HG03575 (cell line): Measurements from ENCODE around the gene WNK4.
"Not testable (repeated sequence)": the region's sequence is repeated elsewhere in the genome, so short reads cannot be mapped to it uniquely, and the experiment has no call there.

Source experiments
- ATAC-seq: cut with Tn5 transposase; IDR thresholded peaks from one replicate; pipeline ENCODE4 v1.9.1; 2021; ENCODE audit not compliant: unreplicated experiment, insufficient number of reproducible peaks, low FRiP score; ENCODE audit errors: extremely low read depth

WNK4 gene

DNA sequence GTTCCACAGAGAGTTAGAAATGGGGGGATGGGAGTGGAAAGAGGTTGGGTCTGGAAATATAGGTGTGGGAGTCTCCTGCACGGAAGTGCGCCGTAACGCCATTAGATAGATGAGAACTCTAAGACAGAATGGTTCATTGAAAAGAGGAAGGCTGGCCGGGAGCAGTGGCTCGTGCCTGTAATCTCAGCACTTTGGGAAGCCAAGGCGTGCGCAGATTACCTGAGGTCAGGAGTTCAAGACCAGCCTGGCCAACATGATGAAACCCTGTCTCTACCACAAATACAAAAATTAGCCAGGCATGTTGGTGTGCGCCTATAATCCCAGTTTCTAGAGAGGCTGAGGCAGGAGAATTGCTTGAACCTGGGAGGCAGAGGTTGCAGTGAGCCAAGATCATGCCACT lies 12.4 kb upstream of the WNK4 start:
- not testable (repeated sequence) for ATAC-seq

DNA sequence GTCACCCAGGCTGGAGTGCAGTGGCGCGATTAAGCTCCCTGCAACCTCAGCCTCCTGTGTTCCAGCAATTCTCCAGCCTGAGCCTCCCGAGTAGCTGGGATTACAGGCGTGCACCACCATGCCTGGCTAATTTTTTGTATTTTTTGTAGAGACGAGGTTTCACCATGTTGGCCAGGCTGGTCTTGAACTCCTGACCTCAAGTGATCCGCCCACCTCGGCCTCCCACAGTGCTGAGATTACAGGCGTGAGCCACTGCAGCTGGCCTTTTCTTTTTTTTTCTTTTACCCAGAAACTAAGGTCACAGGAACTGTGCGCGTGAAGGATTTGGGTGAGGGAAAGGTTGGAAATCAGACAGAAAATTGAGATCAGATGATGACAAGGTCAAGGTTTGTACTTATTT lies 10.4 kb upstream of the WNK4 start:
- not testable (repeated sequence) for ATAC-seq

DNA sequence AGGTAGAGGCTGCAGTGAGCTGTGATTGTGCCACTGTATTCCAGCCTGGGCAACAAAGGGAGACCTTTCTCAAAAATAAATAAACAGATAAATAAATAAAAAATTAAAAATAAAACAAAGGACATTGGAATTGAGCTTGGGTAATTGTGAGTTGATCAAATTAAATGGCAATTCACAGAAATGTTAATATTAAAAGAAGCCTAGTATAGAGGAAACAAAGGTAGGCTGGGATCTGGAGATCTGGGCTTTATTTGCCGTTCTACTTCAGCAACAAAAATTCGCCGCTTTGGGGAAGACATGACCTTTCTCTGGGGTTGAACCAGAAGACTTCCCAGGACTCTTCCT lies 7.5 kb upstream of the WNK4 start:
- no peak for ATAC-seq

DNA sequence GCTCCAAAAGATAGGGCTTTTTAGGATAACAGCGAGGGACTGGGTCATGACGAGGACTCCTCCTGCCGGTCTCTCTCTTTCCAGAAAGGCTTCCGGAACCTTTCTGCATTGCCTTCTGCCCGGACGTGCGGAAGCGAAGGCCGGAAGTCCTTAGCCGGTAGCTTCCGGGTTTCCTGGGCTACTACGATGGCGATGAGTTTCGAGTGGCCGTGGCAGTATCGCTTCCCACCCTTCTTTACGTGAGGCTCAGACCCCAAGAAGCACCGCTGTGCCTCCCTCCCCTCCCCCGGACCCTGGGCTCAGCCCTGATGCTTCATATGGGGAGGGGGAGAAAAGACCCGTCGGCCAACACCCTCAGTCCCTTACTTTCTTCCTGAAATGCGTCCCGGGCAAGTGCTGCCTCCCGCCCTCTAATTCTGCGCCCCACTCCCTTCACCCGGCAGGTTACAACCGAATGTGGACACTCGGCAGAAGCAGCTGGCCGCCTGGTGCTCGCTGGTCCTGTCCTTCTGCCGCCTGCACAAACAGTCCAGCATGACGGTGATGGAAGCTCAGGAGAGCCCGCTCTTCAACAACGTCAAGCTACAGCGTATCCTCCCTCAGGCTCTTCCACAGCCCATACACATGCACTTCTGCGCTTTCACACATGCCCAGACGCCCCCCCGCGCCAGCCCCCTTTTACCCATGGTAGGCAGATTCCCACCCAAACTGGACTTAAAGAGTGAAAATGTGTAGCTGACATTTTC lies 6.9 kb upstream of the WNK4 start, which contains the start of gene VPS25:
Gene VPS25, plus strand, starts transcription at position 160 of the 746 bp plus-strand sequence. Its CDS starts 27 bp downstream, at position 187.
- no peak for ATAC-seq

DNA sequence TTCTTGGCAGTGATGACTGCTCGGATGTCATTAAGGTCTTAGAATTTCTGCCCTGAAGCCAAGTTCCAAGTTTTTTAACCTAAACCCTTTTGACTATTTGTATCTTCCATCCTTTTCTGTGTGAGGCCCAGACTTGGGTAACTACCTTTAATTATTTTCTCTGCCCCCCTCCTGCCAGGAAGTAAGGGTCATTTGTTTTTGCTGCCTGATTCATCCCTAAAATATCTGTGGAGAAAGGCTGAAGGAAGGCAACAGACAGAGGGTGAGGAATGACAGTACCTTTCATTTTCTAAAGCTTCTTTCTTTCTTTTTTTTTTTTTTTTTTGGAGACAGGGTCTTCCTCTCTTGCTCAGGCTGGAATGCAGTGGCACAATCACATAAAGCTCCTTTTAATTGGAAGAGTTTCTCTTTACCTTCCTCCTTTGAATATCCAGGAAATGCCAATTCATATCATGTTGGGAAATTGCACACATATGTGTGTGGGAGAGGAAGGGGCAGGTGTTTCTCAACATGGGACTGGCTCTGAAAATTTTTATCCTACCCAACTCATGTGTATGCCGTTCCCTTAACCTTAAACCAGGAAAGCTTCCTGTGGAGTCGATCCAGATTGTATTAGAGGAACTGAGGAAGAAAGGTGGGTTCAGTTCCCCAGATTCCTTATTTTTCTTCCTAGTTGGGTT lies 6.2 kb upstream of the WNK4 start:
- no peak for ATAC-seq

DNA sequence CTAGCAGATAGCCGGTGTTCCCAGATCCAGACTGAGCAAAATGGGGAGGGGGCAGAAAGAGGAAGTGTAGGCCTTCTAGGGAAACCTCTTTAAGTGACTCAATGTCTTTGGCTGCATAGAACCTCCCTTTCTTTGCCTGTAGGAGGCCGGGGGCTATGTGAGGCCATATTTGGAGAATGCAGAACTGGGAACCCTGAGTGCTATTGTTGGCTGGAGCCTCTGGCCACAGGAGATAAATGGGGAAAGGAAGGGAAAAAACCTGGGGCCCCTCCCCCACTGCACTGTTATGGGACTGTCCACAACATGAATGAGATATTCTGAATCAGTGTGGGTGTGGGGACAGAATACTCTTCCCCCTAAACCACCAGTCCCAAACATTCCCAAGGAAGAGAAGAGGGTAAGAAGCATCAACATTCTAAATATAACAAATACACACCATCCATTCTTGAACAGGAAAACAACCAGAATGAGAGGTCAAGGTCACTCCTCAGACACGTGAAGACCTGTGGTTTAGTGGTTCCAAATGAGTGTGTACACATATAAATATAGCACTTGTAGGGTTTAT lies 4.8 kb upstream of the WNK4 start:
- ATAC-seq: no peak

DNA sequence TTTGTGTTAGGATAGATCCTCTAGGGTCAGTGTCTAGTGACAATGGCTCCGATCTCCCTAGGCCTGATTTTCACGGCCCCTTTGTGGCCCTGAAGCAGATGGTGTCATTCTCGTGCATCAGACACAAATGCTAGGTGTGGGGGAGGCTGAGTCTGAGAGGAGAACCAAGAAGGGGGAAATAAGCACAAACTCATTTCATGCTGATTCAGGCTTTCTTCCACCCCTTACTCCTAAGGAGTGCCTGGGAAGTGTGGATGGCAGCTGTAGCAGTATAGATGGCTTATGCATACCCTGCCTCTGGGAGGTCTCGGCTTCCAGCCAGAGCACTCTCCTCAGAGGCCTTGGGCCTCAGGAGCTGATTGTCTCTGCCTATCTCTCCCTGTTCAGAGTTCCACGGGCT lies 1.8 kb upstream of the WNK4 start:
- ATAC-seq: no peak

DNA sequence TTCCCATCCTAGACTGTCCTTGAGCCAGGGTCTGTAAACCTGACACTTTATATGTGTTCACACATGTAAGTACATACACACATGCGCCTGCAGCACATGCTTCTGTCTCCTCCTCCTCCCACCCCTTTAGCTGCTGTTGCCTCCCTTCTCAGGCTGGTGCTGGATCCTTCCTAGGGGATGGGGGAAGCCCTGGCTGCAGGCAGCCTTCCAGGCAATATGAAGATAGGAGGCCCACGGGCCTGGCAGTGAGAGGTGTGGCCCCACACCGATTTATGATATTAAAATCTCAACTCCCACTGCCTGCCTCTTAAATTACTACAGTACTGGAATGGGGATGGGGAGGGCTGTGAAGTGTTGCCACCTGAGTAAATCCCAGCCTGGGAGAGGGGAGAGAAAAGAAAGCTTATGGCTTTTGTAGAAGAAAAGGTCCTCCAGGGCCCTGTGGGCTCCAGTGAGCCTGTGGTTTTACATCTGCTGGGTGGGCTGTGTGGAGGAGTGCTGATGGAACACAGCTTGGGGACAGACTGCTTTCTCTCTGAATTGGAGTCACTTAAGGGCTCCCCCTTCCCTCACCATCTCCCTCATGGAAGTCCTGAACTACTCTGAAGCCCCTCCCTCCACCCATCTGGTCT lies 990 bp upstream of the WNK4 start:
- ATAC-seq: no peak

DNA sequence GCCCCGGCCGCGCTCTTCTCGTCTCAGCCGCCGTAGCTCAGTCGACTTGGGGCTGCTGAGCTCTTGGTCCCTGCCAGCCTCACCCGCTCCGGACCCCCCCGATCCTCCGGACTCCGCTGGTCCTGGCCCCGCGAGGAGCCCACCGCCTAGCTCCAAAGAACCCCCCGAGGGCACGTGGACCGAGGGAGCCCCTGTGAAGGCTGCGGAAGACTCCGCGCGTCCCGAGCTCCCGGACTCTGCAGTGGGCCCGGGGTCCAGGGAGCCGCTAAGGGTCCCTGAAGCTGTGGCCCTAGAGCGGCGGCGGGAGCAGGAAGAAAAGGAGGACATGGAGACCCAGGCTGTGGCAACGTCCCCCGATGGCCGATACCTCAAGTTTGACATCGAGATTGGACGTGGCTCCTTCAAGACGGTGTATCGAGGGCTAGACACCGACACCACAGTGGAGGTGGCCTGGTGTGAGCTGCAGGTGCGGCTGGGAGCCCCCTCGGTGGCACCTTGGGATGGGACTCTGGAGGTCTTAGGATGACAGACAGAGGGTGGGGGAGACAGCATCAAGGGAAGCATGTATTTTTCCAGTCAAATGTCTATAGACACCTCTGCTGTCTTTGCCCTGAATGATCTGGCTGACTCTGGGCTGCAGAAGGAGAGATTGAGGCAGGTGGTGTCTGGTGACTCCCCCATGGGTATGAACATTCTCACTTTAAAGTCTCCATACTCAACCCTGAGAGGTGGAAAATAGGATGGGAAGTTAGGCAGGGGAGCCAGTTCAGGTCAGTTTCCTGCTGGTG lies 635 bp downstream of the WNK4 start:
- no peak for ATAC-seq

DNA sequence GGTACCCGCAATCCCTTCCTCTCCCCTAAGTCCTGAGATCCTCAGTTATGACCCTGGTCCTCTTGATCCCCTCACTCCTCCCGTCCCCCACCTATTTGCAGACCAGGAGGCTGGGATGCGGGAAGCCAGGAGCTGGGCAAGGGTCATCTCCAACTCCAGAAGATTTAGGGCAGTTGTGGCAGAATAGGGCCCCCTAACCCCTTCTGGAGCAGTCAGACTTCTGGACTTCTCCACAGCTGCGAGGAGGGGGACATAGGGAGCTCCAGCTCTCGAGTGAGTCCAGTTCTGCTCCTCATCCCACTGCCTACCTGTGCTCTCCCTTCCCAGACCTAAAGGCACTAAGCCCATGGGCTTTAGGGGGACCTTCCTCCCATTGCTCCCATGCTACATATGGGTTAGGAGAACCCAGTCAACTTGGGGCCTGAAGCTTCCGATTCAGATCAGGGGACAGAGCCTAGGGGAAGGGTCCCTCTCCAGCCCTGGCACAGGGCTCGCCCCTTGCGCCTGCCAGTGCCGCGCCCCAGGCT lies 1.3 kb downstream of the WNK4 start:
- ATAC-seq: no peak

DNA sequence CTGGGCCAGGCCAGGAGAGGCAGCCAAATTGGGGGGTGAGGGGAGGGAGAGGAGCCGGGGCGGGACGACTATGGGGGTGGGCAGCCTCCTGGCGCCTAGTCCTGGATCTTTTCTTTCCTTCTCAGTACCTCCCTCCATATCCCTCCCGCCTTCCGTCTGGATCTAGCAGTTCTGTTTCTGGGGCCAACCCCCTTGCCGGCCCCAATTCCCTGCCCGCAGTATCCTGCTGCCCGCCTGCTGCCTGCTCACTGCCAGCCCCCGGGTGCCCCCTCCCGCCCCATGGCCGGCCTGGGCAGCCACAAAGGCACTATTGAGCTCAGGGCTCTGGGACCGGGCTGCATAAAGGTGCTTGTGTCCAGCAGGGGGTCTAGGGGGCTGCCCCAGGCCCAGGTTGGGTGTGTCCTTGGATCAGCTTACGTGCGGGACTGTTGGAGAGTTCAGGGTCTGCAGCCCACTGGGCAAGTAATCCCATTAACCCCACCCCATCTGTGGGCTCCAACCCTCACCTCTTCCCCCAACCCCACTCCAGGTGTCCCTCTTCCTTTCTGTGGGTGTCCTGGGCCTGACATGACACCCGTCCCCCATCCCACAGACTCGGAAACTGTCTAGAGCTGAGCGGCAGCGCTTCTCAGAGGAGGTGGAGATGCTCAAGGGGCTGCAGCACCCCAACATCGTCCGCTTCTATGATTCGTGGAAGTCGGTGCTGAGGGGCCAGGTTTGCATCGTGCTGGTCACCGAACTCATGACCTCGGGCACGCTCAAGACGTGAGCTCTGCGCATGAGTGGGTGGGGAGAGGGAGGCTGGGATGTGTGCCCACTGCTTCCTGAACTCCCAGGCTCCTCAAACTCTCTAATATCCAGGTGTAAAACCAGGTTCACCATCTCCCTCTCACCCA lies 2.0 kb downstream of the WNK4 start:
- ATAC-seq: no peak

DNA sequence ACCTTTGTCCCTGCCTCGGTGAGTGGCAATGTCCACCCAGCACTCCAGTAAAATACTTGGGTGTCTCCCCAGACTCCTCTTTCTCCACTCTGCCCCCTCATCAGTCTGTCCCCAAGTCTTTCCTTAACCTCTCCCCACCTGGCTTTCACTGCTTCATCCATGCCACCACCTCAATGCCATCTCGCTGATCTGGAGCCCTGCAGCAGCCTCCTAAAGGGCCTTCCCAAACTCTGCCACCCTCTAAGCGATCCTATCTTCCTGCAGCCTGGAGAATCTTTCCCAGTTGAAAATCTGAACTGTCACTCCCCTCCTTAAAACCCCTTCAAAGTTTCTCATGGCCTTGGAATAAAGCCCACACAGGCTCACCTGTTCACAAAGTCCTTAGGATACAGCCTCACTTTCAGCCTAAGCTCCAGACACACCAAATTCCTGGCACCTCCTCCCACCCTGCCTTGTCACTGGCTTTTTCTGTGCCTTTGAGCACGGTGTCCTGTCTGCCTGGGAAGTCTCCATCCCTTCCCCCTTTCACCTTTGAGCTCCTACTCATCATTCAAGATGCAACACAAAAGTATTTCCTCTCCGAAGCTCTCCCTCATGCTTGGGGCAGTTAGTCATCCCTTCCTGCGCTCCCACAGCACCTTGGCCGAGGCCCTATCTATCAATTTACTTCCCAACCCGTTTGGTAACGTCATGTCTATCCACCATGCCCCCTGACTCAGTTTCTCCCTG lies 2.8 kb downstream of the WNK4 start:
- no peak for ATAC-seq

DNA sequence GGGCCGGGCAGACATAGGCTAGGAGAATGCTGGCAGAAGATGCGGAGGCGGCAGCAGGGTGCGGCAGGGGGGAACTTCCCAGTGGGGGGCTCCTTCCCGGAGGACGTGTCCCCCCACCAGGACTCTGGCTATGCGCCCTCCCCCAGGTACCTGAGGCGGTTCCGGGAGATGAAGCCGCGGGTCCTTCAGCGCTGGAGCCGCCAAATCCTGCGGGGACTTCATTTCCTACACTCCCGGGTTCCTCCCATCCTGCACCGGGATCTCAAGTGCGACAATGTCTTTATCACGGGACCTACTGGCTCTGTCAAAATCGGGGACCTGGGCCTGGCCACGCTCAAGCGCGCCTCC lies 3.4 kb downstream of the WNK4 start:
- ATAC-seq: no peak

DNA sequence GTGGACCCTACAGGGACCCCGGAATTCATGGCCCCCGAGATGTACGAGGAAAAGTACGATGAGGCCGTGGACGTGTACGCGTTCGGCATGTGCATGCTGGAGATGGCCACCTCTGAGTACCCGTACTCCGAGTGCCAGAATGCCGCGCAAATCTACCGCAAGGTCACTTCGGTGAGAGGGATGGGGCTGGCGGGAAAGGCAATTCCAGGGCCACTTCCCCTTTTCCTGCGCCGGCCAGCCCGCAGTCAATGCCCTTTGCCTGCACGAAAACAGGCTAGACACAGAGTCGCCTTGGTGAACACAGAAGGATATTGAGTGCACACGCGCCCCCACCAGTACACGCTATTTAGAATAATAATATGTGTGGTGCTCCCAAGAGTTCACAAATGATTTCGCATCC lies 4.0 kb downstream of the WNK4 start:
- no peak for ATAC-seq

DNA sequence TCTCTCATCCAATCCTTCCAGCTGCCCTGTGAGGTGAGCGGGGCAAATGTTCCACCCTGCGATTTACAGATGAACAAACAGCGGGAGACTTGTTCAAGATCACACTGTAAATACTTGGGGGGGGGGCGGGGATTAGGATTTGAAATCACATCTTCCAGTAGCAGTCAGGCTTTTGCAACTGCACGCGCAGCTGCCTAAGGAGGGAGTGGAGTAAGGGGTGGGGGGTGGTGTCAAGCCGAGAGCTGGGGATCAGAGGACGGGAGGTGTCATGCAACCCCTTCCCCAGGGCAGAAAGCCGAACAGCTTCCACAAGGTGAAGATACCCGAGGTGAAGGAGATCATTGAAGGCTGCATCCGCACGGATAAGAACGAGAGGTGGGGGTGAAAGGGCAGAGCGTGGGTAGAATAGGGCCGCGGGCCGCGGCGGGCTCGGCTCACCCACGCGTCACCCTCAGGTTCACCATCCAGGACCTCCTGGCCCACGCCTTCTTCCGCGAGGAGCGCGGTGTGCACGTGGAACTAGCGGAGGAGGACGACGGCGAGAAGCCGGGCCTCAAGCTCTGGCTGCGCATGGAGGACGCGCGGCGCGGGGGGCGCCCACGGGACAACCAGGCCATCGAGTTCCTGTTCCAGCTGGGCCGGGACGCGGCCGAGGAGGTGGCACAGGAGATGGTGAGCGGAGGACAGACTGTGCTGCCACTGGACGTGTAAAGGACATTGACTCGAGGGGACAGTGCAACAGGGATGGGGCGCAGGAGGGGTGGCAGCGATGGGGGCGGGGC lies 4.6 kb downstream of the WNK4 start:
- ATAC-seq: no peak

DNA sequence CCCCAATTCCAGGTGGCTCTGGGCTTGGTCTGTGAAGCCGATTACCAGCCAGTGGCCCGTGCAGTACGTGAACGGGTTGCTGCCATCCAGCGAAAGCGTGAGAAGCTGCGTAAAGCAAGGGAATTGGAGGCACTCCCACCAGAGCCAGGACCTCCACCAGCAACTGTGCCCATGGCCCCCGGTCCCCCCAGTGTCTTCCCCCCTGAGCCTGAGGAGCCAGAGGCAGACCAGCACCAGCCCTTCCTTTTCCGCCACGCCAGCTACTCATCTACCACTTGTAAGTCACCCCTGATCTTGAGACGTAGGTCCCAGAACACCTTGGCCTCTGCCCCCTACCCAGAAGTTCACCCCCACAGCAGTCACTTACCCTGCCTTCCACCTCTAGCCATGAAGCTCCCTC lies 6.9 kb downstream of the WNK4 start:
- no peak for ATAC-seq

DNA sequence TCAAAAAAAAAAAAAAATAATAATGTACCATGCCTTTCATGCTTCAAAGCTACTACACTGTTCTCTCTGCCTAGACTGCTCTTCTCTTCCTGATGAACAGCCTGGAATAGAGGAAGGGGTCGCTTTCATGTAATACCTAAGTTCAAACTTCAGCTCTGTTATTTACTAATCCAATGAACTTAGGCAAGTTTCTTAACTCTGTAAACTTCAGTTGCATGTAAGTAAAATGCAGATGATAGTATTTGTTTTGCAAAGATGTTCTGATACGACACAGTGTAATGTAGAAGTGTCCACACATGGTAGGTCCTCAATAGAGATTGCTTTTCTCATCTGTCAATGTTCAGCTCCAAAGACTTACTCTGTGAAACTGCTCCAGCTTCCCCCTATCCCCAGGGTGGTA lies 11.5 kb downstream of the WNK4 start:
- no peak for ATAC-seq
